ENCODE data around the gene PADI3.
A peak's percentile ranks its signal among the peaks of the same experiment; 100 is the strongest.

The PADI3 gene

DNA sequence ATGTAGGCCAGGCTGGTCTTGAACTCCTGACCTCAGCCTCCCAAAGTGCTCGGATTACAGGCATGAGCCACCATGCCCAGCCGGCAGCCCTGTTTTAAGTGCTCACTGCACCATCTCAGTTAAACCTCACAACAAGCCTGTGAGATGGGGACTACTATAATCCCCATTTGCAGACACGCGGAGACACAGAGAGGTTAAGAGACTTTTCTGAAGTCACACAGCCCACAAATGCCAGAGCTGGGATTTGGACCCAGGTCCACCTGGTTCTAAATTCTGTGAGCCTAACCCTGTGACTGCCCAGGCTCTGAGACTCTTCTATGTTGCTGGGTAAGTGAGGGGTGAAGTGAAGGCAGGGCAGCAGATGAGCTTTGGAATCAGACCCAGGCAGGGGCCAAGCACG is 37.5 kb upstream of the PADI3 start:
- H3K36me3 ChIP-seq (ENCODE audit: insufficient read depth, insufficient read length, low read length), result no peaks in the 10 kb centered on the region
- H3K4me1 ChIP-seq (ENCODE audit: insufficient read depth, insufficient read length), result peaks cover 17% of the 10 kb centered on the region
- no peaks in the 10 kb centered on the region for H3K9me3 ChIP-seq (ENCODE audit: insufficient read depth, low read length)
- H3K9ac ChIP-seq (ENCODE audit: insufficient read length, low read depth), result no peak overlapping the region
- H3K27me3 ChIP-seq (ENCODE audit: insufficient read depth, insufficient read length), result no peaks in the 10 kb centered on the region
- DNase-seq (ENCODE audit: low read depth, low spot score), result no peak
- H3K4me3 ChIP-seq (ENCODE audit: insufficient read length, low read depth), result no peak overlapping the region
- TF ChIP-seq SUZ12 (IDR thresholded peaks at IDR 0.05; ENCODE audit: extremely low read depth, insufficient read depth, insufficient read length) (no peak), ZNF274 (IDR thresholded peaks at IDR 0.05; ENCODE audit: low read depth, low read length) (no peak), YY1 (IDR thresholded peaks at IDR 0.05; ENCODE audit: insufficient read depth, insufficient read length) (no peak)

DNA sequence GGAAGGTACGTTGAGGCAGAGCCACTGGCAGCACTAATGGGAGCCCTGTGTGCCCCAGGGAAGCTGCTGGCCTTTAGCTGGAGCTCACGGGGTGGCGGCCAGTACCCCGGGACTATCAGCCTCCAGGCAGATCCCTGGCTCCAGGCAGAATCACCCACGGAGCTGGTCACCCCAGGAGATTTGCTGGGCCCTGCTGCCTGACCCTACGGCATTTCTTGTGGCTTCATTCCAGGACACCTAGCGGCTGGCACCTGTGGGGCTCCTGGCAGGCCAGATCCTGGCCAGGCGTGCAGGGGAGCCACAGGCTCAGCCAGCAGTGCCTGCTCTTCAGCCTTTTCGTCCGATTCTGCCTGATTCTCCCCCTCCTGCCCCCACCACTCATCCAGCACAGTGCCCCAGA is 36.9 kb upstream of the PADI3 start:
- TF ChIP-seq ZNF274 (IDR thresholded peaks at IDR 0.05; ENCODE audit: low read depth, low read length) (no peak), YY1 (IDR thresholded peaks at IDR 0.05; ENCODE audit: insufficient read depth, insufficient read length) (no peak), SUZ12 (IDR thresholded peaks at IDR 0.05; ENCODE audit: extremely low read depth, insufficient read depth, insufficient read length) (no peak)
- Histone ChIP-seq H3K9ac (ENCODE audit: insufficient read length, low read depth) (no peak overlapping the region), H3K4me1 (ENCODE audit: insufficient read depth, insufficient read length) (peaks cover 17% of the 10 kb centered on the region), H3K27me3 (ENCODE audit: insufficient read depth, insufficient read length) (no peaks in the 10 kb centered on the region), H3K4me3 (ENCODE audit: insufficient read length, low read depth) (no peak overlapping the region), H3K9me3 (ENCODE audit: insufficient read depth, low read length) (no peaks in the 10 kb centered on the region), H3K36me3 (ENCODE audit: insufficient read depth, insufficient read length, low read length) (no peaks in the 10 kb centered on the region)
- DNase-seq (ENCODE audit: low read depth, low spot score), result no peak

DNA sequence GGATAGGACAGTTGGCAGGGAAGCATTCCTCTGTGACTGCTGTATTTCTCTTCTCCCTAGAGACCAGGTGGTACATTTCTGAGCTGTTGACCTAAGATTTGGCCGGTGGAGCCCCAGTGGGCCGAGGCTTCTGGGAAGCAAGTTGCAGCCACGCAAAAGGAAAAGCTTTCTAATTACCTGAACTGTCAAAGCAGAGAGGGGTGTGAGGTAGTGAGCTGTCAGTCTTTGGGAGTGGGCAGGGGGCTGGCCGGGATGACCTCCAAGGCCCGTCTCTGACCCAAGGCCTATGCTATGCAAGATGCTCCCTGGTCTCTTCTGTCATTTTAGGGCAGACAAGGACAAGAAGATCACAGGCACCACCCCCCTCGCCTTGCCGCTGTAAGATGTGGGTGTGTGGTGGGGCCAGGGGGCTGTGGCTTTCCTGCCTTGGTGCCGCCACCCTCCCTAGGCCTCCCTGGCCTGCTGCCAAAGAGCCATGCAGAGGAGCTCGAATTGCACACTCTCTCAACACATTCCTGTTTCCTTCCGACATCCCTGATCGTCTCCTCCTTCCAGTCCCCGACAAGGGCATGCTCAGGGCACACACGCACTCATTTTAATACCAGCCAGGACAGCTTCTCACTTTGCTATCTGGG is 36.3 kb upstream of the PADI3 start:
- DNase-seq (ENCODE audit: low read depth, low spot score), result peak; percentile 20
- TF ChIP-seq YY1 (IDR thresholded peaks at IDR 0.05; ENCODE audit: insufficient read depth, insufficient read length) (no peak), SUZ12 (IDR thresholded peaks at IDR 0.05; ENCODE audit: extremely low read depth, insufficient read depth, insufficient read length) (no peak), ZNF274 (IDR thresholded peaks at IDR 0.05; ENCODE audit: low read depth, low read length) (no peak)

GRCh38 chr1:17213148-17213781 is 35.6 kb upstream of the PADI3 start:
- H3K4me1 ChIP-seq (ENCODE audit: insufficient read depth, insufficient read length), result peaks cover 17% of the 10 kb centered on the region
- TF ChIP-seq SUZ12 (IDR thresholded peaks at IDR 0.05; ENCODE audit: extremely low read depth, insufficient read depth, insufficient read length) (no peak), YY1 (IDR thresholded peaks at IDR 0.05; ENCODE audit: insufficient read depth, insufficient read length) (no peak), ZNF274 (IDR thresholded peaks at IDR 0.05; ENCODE audit: low read depth, low read length) (no peak)
- no peaks in the 10 kb centered on the region for H3K36me3 ChIP-seq (ENCODE audit: insufficient read depth, insufficient read length, low read length)
- H3K27me3 ChIP-seq (ENCODE audit: insufficient read depth, insufficient read length), result no peaks in the 10 kb centered on the region
- no peak overlapping the region for H3K4me3 ChIP-seq (ENCODE audit: insufficient read length, low read depth)
- H3K9ac ChIP-seq (ENCODE audit: insufficient read length, low read depth), result no peak overlapping the region
- no peak for DNase-seq (ENCODE audit: low read depth, low spot score)
- H3K9me3 ChIP-seq (ENCODE audit: insufficient read depth, low read length), result no peaks in the 10 kb centered on the region

More for the DNA sequence above, 36.3 kb upstream of the PADI3 start:
- H3K4me3 ChIP-seq (ENCODE audit: insufficient read length, low read depth), result no peak overlapping the region
- H3K27me3 ChIP-seq (ENCODE audit: insufficient read depth, insufficient read length), result no peaks in the 10 kb centered on the region
- no peaks in the 10 kb centered on the region for H3K36me3 ChIP-seq (ENCODE audit: insufficient read depth, insufficient read length, low read length)
- no peak overlapping the region for H3K9ac ChIP-seq (ENCODE audit: insufficient read length, low read depth)
- H3K4me1 ChIP-seq (ENCODE audit: insufficient read depth, insufficient read length), result peaks cover 17% of the 10 kb centered on the region
- H3K9me3 ChIP-seq (ENCODE audit: insufficient read depth, low read length), result no peaks in the 10 kb centered on the region

DNA sequence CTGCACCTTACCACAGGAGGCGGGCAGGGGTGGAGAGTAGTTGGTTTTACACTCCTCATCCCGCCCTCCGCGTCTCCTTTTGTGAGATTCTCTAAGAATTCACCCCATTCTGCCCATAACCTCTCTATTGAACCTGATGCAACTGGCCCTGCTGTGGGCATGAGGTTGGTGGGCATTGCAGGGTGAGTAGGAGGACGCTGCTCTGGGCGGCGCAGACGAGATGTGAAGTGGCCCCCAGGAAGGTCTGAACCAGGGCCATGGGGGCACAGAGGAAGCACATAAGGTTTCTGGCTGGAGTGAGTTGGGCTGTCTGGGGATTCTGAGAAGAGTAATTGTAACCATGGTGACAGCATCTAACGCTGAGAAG is 35.1 kb upstream of the PADI3 start:
- no peaks in the 10 kb centered on the region for H3K27me3 ChIP-seq (ENCODE audit: insufficient read depth, insufficient read length)
- no peak for DNase-seq (ENCODE audit: low read depth, low spot score)
- no peaks in the 10 kb centered on the region for H3K9me3 ChIP-seq (ENCODE audit: insufficient read depth, low read length)
- peaks cover 17% of the 10 kb centered on the region for H3K4me1 ChIP-seq (ENCODE audit: insufficient read depth, insufficient read length)
- TF ChIP-seq ZNF274 (IDR thresholded peaks at IDR 0.05; ENCODE audit: low read depth, low read length) (no peak), YY1 (IDR thresholded peaks at IDR 0.05; ENCODE audit: insufficient read depth, insufficient read length) (no peak), SUZ12 (IDR thresholded peaks at IDR 0.05; ENCODE audit: extremely low read depth, insufficient read depth, insufficient read length) (no peak)
- H3K4me3 ChIP-seq (ENCODE audit: insufficient read length, low read depth), result no peak overlapping the region
- H3K9ac ChIP-seq (ENCODE audit: insufficient read length, low read depth), result no peak overlapping the region
- H3K36me3 ChIP-seq (ENCODE audit: insufficient read depth, insufficient read length, low read length), result no peaks in the 10 kb centered on the region

DNA sequence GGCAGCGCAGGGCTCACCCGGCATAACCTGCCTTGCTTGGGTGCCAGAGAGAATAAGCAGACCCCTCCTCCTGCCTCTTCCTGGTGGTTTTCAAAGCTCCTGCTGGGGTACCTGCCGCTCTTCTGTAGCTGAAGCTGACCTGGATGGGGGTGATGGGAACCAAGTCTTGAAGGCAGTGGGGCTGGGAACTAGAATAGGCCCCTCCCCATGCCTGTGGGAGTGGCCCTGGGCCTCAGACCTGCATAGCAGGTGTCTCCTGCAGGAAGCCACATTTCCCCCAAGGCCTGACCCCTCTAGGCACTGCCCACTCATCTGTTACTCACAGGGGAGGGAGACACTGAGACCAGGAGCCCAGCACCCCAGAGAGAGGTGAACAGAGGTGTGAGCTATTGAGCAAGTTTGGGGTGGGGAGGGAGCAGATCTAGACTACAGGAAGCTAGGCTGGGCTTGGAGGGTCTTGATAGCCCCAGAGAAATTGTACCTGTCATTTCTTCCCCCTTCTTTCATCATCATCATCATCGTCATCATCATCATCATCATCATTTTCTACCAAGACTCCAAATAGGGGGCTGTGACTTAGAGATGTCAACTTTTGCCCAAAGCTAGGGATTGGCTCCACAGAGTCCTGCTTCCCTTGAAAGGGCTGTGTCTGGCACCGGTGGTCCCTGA is 33.9 kb upstream of the PADI3 start:
- no peaks in the 10 kb centered on the region for H3K27me3 ChIP-seq (ENCODE audit: insufficient read depth, insufficient read length)
- H3K36me3 ChIP-seq (ENCODE audit: insufficient read depth, insufficient read length, low read length), result no peaks in the 10 kb centered on the region
- no peak overlapping the region for H3K4me3 ChIP-seq (ENCODE audit: insufficient read length, low read depth)
- no peak overlapping the region for H3K9ac ChIP-seq (ENCODE audit: insufficient read length, low read depth)
- H3K4me1 ChIP-seq (ENCODE audit: insufficient read depth, insufficient read length), result peaks cover 17% of the 10 kb centered on the region
- H3K9me3 ChIP-seq (ENCODE audit: insufficient read depth, low read length), result no peaks in the 10 kb centered on the region
- DNase-seq (ENCODE audit: low read depth, low spot score), result no peak
- TF ChIP-seq YY1 (IDR thresholded peaks at IDR 0.05; ENCODE audit: insufficient read depth, insufficient read length), result no peak
- TF ChIP-seq ZNF274 (IDR thresholded peaks at IDR 0.05; ENCODE audit: low read depth, low read length), result no peak
- no peak for TF ChIP-seq SUZ12 (IDR thresholded peaks at IDR 0.05; ENCODE audit: extremely low read depth, insufficient read depth, insufficient read length)

DNA sequence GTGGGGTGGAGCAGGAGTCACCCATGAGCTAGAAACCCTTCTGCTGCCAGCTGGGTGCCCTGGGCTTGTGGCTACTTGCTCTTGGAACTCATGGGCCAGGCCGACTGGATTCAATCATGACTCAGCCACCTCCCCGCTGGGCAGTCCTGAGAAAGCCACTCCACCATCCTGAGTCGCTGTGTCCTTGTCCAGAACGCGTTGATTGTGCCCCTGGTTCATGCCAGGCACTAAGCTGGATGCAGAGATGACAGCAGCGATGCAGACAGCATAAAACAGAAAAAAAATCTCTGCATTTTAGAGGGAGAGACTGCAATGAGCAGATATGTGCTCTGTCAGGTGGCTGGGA is 33.4 kb upstream of the PADI3 start:
- Histone ChIP-seq H3K4me1 (ENCODE audit: insufficient read depth, insufficient read length) (peaks cover 15% of the 10 kb centered on the region), H3K9me3 (ENCODE audit: insufficient read depth, low read length) (no peaks in the 10 kb centered on the region), H3K9ac (ENCODE audit: insufficient read length, low read depth) (no peak overlapping the region), H3K27me3 (ENCODE audit: insufficient read depth, insufficient read length) (no peaks in the 10 kb centered on the region), H3K4me3 (ENCODE audit: insufficient read length, low read depth) (no peak overlapping the region), H3K36me3 (ENCODE audit: insufficient read depth, insufficient read length, low read length) (no peaks in the 10 kb centered on the region)
- no peak for DNase-seq (ENCODE audit: low read depth, low spot score)
- TF ChIP-seq YY1 (IDR thresholded peaks at IDR 0.05; ENCODE audit: insufficient read depth, insufficient read length) (no peak), ZNF274 (IDR thresholded peaks at IDR 0.05; ENCODE audit: low read depth, low read length) (no peak), SUZ12 (IDR thresholded peaks at IDR 0.05; ENCODE audit: extremely low read depth, insufficient read depth, insufficient read length) (no peak)

Data from NT2/D1 (cell line).